ENCODE measurements around the gene ACER3.

The ACER3 gene

GRCh38 chr11:77030834-77031414, 170.2 kb downstream of the ACER3 start:
- Histone ChIP-seq H3K27me3 (no peaks in the 10 kb centered on the region), H3K4me1 (peaks cover 4% of the 10 kb centered on the region; the same call in 1 of the 2 replicates), H3K4me2 (no peak overlapping the region), H4K20me1 (no peaks in the 10 kb centered on the region), H3K9me3 (no peaks in the 10 kb centered on the region), H3K27ac (no peak overlapping the region), H3K4me3 (no peak overlapping the region), H3K9ac (no peak overlapping the region), H3K36me3 (no peaks in the 10 kb centered on the region)
- TF ChIP-seq Cebpa-rat (IDR thresholded peaks at IDR 0.05), result no peak

- no peaks in the 10 kb centered on the region for H3K27me3 ChIP-seq
- H3K4me3 ChIP-seq, result no peak overlapping the region
- H3K9ac ChIP-seq, result no peak overlapping the region
- no peaks in the 10 kb centered on the region for H3K9me3 ChIP-seq
- H4K20me1 ChIP-seq, result no peaks in the 10 kb centered on the region
- H3K36me3 ChIP-seq, result no peaks in the 10 kb centered on the region
- no peak overlapping the region for H3K4me2 ChIP-seq
- no peak overlapping the region for H3K27ac ChIP-seq
- TF ChIP-seq Cebpa-rat (IDR thresholded peaks at IDR 0.05), result no peak
- peaks cover 4% of the 10 kb centered on the region; the same call in 1 of the 2 replicates for H3K4me1 ChIP-seq
Measured at GRCh38 chr11:77031599-77031998, 170.9 kb downstream of the ACER3 start.

GRCh38 chr11:77035039-77035438, 174.3 kb downstream of the ACER3 start:
- no peak overlapping the region for H3K4me2 ChIP-seq
- H4K20me1 ChIP-seq, result no peaks in the 10 kb centered on the region
- no peak overlapping the region for H3K27ac ChIP-seq
- no peak overlapping the region for H3K9ac ChIP-seq
- TF ChIP-seq Cebpa-rat (IDR thresholded peaks at IDR 0.05), result no peak
- no peaks in the 10 kb centered on the region for H3K36me3 ChIP-seq
- no peak overlapping the region for H3K4me3 ChIP-seq
- H3K4me1 ChIP-seq, result peaks cover 24% of the 10 kb centered on the region
- peaks cover 13% of the 10 kb centered on the region for H3K27me3 ChIP-seq
- peaks cover 5% of the 10 kb centered on the region; the same call in 1 of the 2 replicates for H3K9me3 ChIP-seq

GRCh38 chr11:77035580-77035979, 174.9 kb downstream of the ACER3 start:
- peaks cover 24% of the 10 kb centered on the region for H3K4me1 ChIP-seq
- H3K27ac ChIP-seq, result no peak overlapping the region
- no peak overlapping the region for H3K4me2 ChIP-seq
- H3K4me3 ChIP-seq, result no peak overlapping the region
- no peaks in the 10 kb centered on the region for H4K20me1 ChIP-seq
- no peaks in the 10 kb centered on the region for H3K36me3 ChIP-seq
- H3K9me3 ChIP-seq, result peaks cover 10% of the 10 kb centered on the region
- no peak for TF ChIP-seq Cebpa-rat (IDR thresholded peaks at IDR 0.05)
- H3K9ac ChIP-seq, result no peak overlapping the region
- peaks cover 16% of the 10 kb centered on the region for H3K27me3 ChIP-seq

DNA sequence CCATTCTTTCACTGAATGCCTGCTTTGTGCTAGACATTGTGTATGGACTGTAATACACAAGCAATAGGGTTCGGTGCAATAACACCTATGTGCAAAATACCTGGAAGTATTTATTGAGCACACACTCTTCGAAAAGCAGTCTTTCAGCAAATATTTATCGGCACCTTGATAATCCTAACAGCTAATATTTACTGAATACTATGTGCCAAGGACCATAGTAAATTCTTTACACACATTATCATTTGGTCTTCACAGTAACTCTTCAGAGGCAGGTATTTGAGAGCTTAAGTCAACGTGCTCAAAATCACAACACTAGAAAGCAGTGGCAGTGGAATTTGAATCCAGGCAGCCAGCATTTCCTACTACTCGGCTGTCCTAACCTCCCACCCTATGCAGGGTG, 175.7 kb downstream of the ACER3 start:
- Histone ChIP-seq H3K4me3 (no peak overlapping the region), H3K4me1 (peaks cover 24% of the 10 kb centered on the region), H3K27me3 (peaks cover 16% of the 10 kb centered on the region), H3K4me2 (no peak overlapping the region), H3K27ac (no peak overlapping the region), H3K36me3 (no peaks in the 10 kb centered on the region), H4K20me1 (no peaks in the 10 kb centered on the region), H3K9me3 (peaks cover 11% of the 10 kb centered on the region), H3K9ac (no peak overlapping the region)
- TF ChIP-seq Cebpa-rat (IDR thresholded peaks at IDR 0.05), result no peak

GRCh38 chr11:77037057-77037456, 176.3 kb downstream of the ACER3 start:
- Histone ChIP-seq H3K27ac (no peak overlapping the region), H3K36me3 (no peaks in the 10 kb centered on the region), H3K4me3 (no peak overlapping the region), H3K4me2 (no peak overlapping the region), H3K9me3 (peaks cover 11% of the 10 kb centered on the region), H3K27me3 (peaks cover 16% of the 10 kb centered on the region), H3K9ac (no peak overlapping the region), H3K4me1 (peaks cover 24% of the 10 kb centered on the region), H4K20me1 (no peaks in the 10 kb centered on the region)
- TF ChIP-seq Cebpa-rat (IDR thresholded peaks at IDR 0.05), result no peak

DNA sequence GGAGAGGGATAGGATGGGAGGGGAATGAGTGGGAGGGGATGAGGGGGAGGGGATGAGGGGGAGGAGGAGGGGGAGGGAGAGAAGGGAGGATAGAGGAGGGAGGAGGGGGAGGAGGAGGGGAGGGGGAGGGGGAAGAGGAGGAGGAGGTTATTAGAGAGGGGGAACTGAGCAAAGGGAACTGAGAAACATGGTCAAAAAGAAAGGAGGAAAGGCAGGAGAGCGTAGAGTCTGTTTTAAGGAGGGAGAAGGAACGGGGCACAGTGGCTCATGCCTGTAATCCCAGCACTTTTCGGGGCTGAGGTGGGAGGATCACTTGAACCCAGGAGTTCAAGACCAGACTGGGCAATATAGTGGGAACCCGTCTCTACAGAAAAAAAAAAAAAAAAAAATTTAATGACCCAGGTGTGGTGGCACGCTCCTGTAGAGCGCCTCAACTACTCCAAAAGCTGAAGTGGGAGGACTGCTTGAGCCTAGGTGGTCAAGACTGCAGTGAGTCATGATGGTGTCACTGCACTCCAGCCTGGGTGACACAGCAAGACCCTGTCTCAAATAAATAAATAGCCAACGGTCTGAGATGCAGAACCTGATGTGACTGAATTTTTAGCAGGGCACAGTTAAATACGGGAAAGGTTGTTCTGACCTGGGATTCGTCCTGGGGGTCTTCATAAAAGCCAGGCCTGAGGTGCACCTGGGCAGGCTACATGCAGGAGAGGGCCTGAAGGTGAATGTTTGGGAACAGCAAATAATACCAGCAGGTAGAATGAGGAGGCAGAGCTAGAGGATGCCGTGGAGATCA, 177.5 kb downstream of the ACER3 start:
- TF ChIP-seq Cebpa-rat (IDR thresholded peaks at IDR 0.05), result no peak
- no peaks in the 10 kb centered on the region for H4K20me1 ChIP-seq
- H3K4me2 ChIP-seq, result peak overlapping the region; percentile 72
- no peak overlapping the region for H3K9ac ChIP-seq
- H3K27ac ChIP-seq, result no peak overlapping the region
- H3K9me3 ChIP-seq, result peaks cover 11% of the 10 kb centered on the region
- peaks cover 24% of the 10 kb centered on the region for H3K4me1 ChIP-seq
- no peaks in the 10 kb centered on the region for H3K36me3 ChIP-seq
- H3K27me3 ChIP-seq, result peaks cover 16% of the 10 kb centered on the region
- no peak overlapping the region for H3K4me3 ChIP-seq

- H3K27ac ChIP-seq, result no peak overlapping the region
- peaks cover 16% of the 10 kb centered on the region for H3K27me3 ChIP-seq
- H3K4me2 ChIP-seq, result peak overlapping the region; percentile 72
- H3K9me3 ChIP-seq, result peaks cover 11% of the 10 kb centered on the region
- H3K9ac ChIP-seq, result no peak overlapping the region
- H3K4me3 ChIP-seq, result no peak overlapping the region
- TF ChIP-seq Cebpa-rat (IDR thresholded peaks at IDR 0.05), result no peak
- no peaks in the 10 kb centered on the region for H3K36me3 ChIP-seq
- no peaks in the 10 kb centered on the region for H4K20me1 ChIP-seq
- peaks cover 24% of the 10 kb centered on the region for H3K4me1 ChIP-seq
Measured at GRCh38 chr11:77038825-77039326, 178.2 kb downstream of the ACER3 start.

DNA sequence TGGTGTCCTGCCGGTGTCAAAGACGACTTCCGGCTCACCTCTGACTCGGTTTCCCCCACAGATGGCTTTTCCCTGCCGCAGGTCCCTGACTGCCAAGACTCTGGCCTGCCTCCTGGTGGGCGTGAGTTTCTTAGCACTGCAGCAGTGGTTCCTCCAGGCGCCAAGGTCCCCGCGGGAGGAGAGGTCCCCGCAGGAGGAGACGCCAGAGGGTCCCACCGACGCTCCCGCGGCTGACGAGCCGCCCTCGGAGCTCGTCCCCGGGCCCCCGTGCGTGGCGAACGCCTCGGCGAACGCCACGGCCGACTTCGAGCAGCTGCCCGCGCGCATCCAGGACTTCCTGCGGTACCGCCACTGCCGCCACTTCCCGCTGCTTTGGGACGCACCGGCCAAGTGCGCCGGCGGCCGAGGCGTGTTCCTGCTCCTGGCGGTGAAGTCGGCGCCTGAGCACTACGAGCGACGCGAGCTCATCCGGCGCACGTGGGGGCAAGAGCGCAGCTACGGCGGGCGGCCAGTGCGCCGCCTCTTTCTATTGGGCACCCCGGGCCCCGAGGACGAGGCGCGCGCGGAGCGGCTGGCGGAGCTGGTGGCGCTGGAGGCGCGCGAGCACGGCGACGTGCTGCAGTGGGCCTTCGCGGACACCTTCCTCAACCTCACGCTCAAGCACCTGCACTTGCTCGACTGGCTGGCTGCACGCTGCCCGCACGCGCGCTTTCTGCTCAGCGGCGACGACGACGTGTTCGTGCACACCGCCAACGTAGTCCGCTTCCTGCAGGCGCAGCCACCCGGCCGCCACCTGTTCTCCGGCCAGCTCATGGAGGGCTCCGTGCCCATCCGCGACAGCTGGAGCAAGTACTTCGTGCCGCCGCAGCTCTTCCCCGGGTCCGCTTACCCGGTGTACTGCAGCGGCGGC, 179.0 kb downstream of the ACER3 start:
- TF ChIP-seq Cebpa-rat (IDR thresholded peaks at IDR 0.05), result no peak
- H3K4me1 ChIP-seq, result peaks cover 19% of the 10 kb centered on the region
- no peaks in the 10 kb centered on the region for H3K36me3 ChIP-seq
- peak overlapping the region; percentile 72 for H3K4me2 ChIP-seq
- H3K27me3 ChIP-seq, result peaks cover 16% of the 10 kb centered on the region
- H3K9me3 ChIP-seq, result peaks cover 11% of the 10 kb centered on the region
- no peak overlapping the region for H3K9ac ChIP-seq
- no peak overlapping the region; the same call in 1 of the 2 replicates for H3K4me3 ChIP-seq
- no peak overlapping the region for H3K27ac ChIP-seq
- H4K20me1 ChIP-seq, result no peaks in the 10 kb centered on the region
